CD14-positive monocyte (primary cell): ENCODE data around the gene SLCO4A1. TPM values are rescaled to one million over a fixed set of nuclear protein-coding genes. Genes with fewer than 3 reads are reported as not detected.

Experiments
- DNase-seq, 3 donors: peaks; one replicate each; pipeline ENCODE4 v3.0.0-alpha.2; 2011 to 2022
- H2AFZ ChIP-seq: 2 replicates; pipeline ENCODE4 v1.6.0; 2012; ENCODE audit warnings: mild to moderate bottlenecking, low read depth, low read length, inconsistent platforms; ENCODE audit not compliant: insufficient read depth, poor library complexity, severe bottlenecking
- H3K27ac ChIP-seq, 2 donors: 1 replicate in 1 of 2; 2 replicates in 1 of 2; pipeline ENCODE4 v1.5.1; 2012 to 2013; ENCODE audit warnings: low read length in 2 of 2, control low read depth in 1 of 2, inconsistent platforms in 1 of 2, low read depth in 1 of 2, mild to moderate bottlenecking in 1 of 2
- H3K27me3 ChIP-seq, 2 donors: one replicate each; pipeline versions ENCODE4 v1.6.0 to v1.6.1; 2011 to 2013; ENCODE audit warnings: low read length in 2 of 2; ENCODE audit not compliant: control insufficient read depth in 2 of 2, insufficient read depth in 2 of 2
- H3K36me3 ChIP-seq, 2 donors: replicated peaks in 1 of 2; 1 replicate in 1 of 2; 2 replicates in 1 of 2; pipeline versions ENCODE4 v1.5.1 to v1.6.1; 2012 to 2013; ENCODE audit warnings: low read length in 2 of 2, control low read depth in 1 of 2, inconsistent platforms in 1 of 2, mild to moderate bottlenecking in 1 of 2; ENCODE audit not compliant: insufficient read depth in 2 of 2, control insufficient read depth in 1 of 2
- H3K4me1 ChIP-seq, 2 donors: 1 replicate in 1 of 2; 2 replicates in 1 of 2; pipeline versions ENCODE4 v1.5.1 to v1.6.1; 2012 to 2013; ENCODE audit warnings: low read length in 2 of 2, control low read depth in 1 of 2, inconsistent platforms in 1 of 2, mild to moderate bottlenecking in 1 of 2, moderate library complexity in 1 of 2; ENCODE audit not compliant: insufficient read depth in 2 of 2, control insufficient read depth in 1 of 2
- H3K4me2 ChIP-seq: replicated peaks from 2 replicates; pipeline ENCODE3; 2012; ENCODE audit warnings: low read length, moderate library complexity, mild to moderate bottlenecking; ENCODE audit not compliant: poor library complexity, severe bottlenecking; ENCODE audit errors: extremely low read depth
- H3K4me3 ChIP-seq, 3 experiments: fragments of 200-600 bp in 1 of 3; sonication (generic) in 1 of 3; replicated peaks in 1 of 3; 1 replicate in 2 of 3; 2 replicates in 1 of 3; pipeline ENCODE4 v1.5.1; 2011 to 2013; ENCODE audit warnings: low read length in 3 of 3, mild to moderate bottlenecking in 3 of 3, control low read depth in 2 of 3, low read depth in 2 of 3, inconsistent platforms in 1 of 3, moderate library complexity in 1 of 3
- H3K79me2 ChIP-seq: 2 replicates; pipeline ENCODE4 v1.6.0; 2012; ENCODE audit warnings: mild to moderate bottlenecking, control low read depth, inconsistent platforms, low read length, moderate library complexity; ENCODE audit not compliant: insufficient read depth
- H3K9ac ChIP-seq: 2 replicates; pipeline ENCODE4 v1.6.0; 2017; ENCODE audit warnings: low read length, mild to moderate bottlenecking; ENCODE audit not compliant: insufficient read depth, poor library complexity, severe bottlenecking
- H3K9me3 ChIP-seq, 2 donors: replicated peaks in 1 of 2; 1 replicate in 1 of 2; 2 replicates in 1 of 2; pipeline versions ENCODE4 v1.5.1 to v1.6.1; 2012 to 2013; ENCODE audit warnings: low read length in 2 of 2, control low read depth in 1 of 2; ENCODE audit not compliant: control insufficient read depth in 1 of 2, insufficient read depth in 1 of 2
- H4K20me1 ChIP-seq: 2 replicates; pipeline ENCODE4 v1.6.0; 2012; ENCODE audit warnings: mild to moderate bottlenecking, low read length, control low read depth, moderate library complexity; ENCODE audit not compliant: insufficient read depth
- H3K27ac Mint-ChIP-seq, 7 donors: one replicate each; pipeline ENCODE4 v1.8.0; 2020; ENCODE audit warnings: mild to moderate bottlenecking in 7 of 7, mixed read lengths in 7 of 7, moderate library complexity in 6 of 7, inconsistent platforms in 2 of 7
- H3K27me3 Mint-ChIP-seq, 3 donors: one replicate each; pipeline ENCODE4 v1.8.0; 2021 to 2022; ENCODE audit warnings: low read depth in 3 of 3, mild to moderate bottlenecking in 3 of 3, mixed read lengths in 3 of 3, moderate library complexity in 3 of 3, inconsistent platforms in 1 of 3
- H3K36me3 Mint-ChIP-seq, 2 donors: one replicate each; pipeline ENCODE4 v1.8.0; 2020; ENCODE audit warnings: mixed read lengths in 2 of 2, inconsistent platforms in 1 of 2, mild to moderate bottlenecking in 1 of 2
- H3K4me1 Mint-ChIP-seq: one replicate; pipeline ENCODE4 v1.8.0; 2020; ENCODE audit warnings: mild to moderate bottlenecking, mixed read lengths
- H3K4me3 Mint-ChIP-seq, 2 donors: one replicate each; pipeline ENCODE4 v1.8.0; 2020; ENCODE audit warnings: mild to moderate bottlenecking in 2 of 2, mixed read lengths in 2 of 2, moderate library complexity in 1 of 2
- H3K9me3 Mint-ChIP-seq, 7 donors: one replicate each; pipeline ENCODE4 v1.8.0; 2020 to 2022; ENCODE audit warnings: mixed read lengths in 7 of 7, mild to moderate bottlenecking in 6 of 7, moderate library complexity in 6 of 7, inconsistent platforms in 2 of 7
- CTCF ChIP-seq: fragments of 200-600 bp; IDR thresholded peaks from one replicate; pipeline ENCODE4 v1.8.0; 2022; ENCODE audit warnings: antibody characterized with exemption, mild to moderate bottlenecking
- WGBS: methylation state at CpG from one replicate; pipeline ENCODE4 v1.1.5; 2013; ENCODE audit warnings: missing lambda C conversion rate; ENCODE audit not compliant: insufficient coverage; 5-methylcytosine and 5-hydroxymethylcytosine counted together
- intact Hi-C, 2 donors: fragments of 100-400 bp; cut with micrococcal nuclease; formaldehyde crosslinking; loops; one replicate each; pipeline versions ENCODE4 v1.15.0 to v1.15.1; 2023
- polyA plus RNA-seq, 3 donors: library from polyadenylated mRNA; depleted of rRNA in 1 of 3; unstranded in 2 of 3; stranded (reverse) in 1 of 3; fragments of 300-500 nt in 2 of 3; fragments of >200 nt in 1 of 3; fragmentation: Illumina TruSeq in 2 of 3; gene quantifications; 1 replicate in 2 of 3; 2 replicates in 1 of 3; pipeline ENCODE4 v1.2.3, GENCODE V29; 2012 to 2021

SLCO4A1 gene
- polyA plus RNA-seq, 3 donors: 0.05 to 0.42 (median 0.26) TPM

- no peak overlapping the region for H3K4me2 ChIP-seq
- Mint-ChIP-seq H3K9me3 (no peaks in the 10 kb centered on the region), H3K27me3 (peaks cover 0 to 2% (median 1%) of the 10 kb centered on the region in 3 donors), H3K4me3 (no peak overlapping the region), H3K36me3 (peaks cover 0 to 2% of the 10 kb centered on the region in 2 donors), H3K27ac (peak overlapping the region in 5 of 7 donors; percentile 25 to 83 (median 70)), H3K4me1 (peaks cover 28% of the 10 kb centered on the region)
- no peak overlapping the region for H3K27ac ChIP-seq
- no peak overlapping the region for H2AFZ ChIP-seq
- H4K20me1 ChIP-seq: no peaks in the 10 kb centered on the region
- no peaks in the 10 kb centered on the region for H3K9me3 ChIP-seq
- H3K27me3 ChIP-seq: no peaks in the 10 kb centered on the region
- H3K4me3 ChIP-seq: no peak overlapping the region
- no peaks in the 10 kb centered on the region for H3K79me2 ChIP-seq
- DNase-seq: no peak
- peaks cover 26 to 27% of the 10 kb centered on the region in 2 donors for H3K4me1 ChIP-seq
- H3K9ac ChIP-seq: no peak overlapping the region
- 99% methylated on average over 7 of the region's 11 CpGs for WGBS
- H3K36me3 ChIP-seq: no peaks in the 10 kb centered on the region
- no peak for TF ChIP-seq CTCF
- intact Hi-C loops: loop anchor here in 1 of 2 donors (5.0 kb wide), 1 partner anchor 39 kb away; no protein-coding TSS in a partner anchor
Measured at GRCh38 chr20:62661647-62662046, 19.3 kb downstream of the SLCO4A1 start.

GRCh38 chr20:62662422-62662821 is 20.1 kb downstream of the SLCO4A1 start:
- peak overlapping the region in 1 of 7 donors; percentile 72 for H3K27ac Mint-ChIP-seq
- H4K20me1 ChIP-seq: no peaks in the 10 kb centered on the region
- intact Hi-C loops: loop anchor here in 1 of 2 donors (5.0 kb wide), 1 partner anchor 40 kb away; no protein-coding TSS in a partner anchor
- no peak overlapping the region for H3K4me3 Mint-ChIP-seq
- H3K27me3 Mint-ChIP-seq: peaks cover 0 to 2% (median 1%) of the 10 kb centered on the region in 3 donors
- H3K27me3 ChIP-seq: no peaks in the 10 kb centered on the region
- H3K36me3 Mint-ChIP-seq: peaks cover 0 to 2% of the 10 kb centered on the region in 2 donors
- peaks cover 34 to 35% of the 10 kb centered on the region in 2 donors for H3K4me1 ChIP-seq
- no peaks in the 10 kb centered on the region for H3K79me2 ChIP-seq
- H3K9ac ChIP-seq: no peak overlapping the region
- no peak overlapping the region for H2AFZ ChIP-seq
- H3K4me1 Mint-ChIP-seq: peaks cover 36% of the 10 kb centered on the region
- no peak overlapping the region for H3K27ac ChIP-seq
- no peaks in the 10 kb centered on the region for H3K9me3 ChIP-seq
- DNase-seq: peak; percentile 72 to 88 (median 87)
- no peak for TF ChIP-seq CTCF
- no CpG with 5 or more reads among the region's 6 CpGs for WGBS
- H3K9me3 Mint-ChIP-seq: peaks cover 0 to 3% (median 0%) of the 10 kb centered on the region in 7 donors
- H3K4me2 ChIP-seq: no peak overlapping the region
- no peak overlapping the region for H3K4me3 ChIP-seq
- no peaks in the 10 kb centered on the region for H3K36me3 ChIP-seq
